ENCODE measurements around the gene SMOC2.

SMOC2 gene

GRCh38 chr6:168442646-168443045, 1.7 kb downstream of the SMOC2 start:
- DNase-seq (ENCODE audit: low read depth in 2 of 2) = no peak

DNA sequence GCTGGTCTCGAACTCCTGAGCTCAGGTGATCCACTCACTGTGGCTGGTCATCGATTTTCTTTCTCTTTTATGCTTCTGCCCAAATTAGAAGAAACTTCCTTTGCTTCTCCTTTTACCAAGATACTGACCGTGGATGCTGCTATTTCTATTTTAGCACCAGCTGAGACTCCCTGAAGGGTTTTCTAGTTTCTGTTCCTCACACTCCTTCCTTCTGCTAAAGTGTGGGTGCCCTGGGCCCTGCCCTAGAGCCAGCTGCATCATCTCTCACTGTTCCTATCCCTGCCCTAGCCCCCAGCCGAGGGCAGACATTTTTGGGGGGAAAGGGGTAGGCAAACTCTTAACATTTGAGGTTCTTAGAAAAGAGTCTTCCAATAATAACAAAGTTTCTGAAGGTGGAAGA, 6.3 kb downstream of the SMOC2 start:
- no peak for DNase-seq (ENCODE audit: low read depth in 2 of 2)

GRCh38 chr6:168447700-168448099, 6.7 kb downstream of the SMOC2 start:
- DNase-seq (ENCODE audit: low read depth in 2 of 2) = no peak

DNA sequence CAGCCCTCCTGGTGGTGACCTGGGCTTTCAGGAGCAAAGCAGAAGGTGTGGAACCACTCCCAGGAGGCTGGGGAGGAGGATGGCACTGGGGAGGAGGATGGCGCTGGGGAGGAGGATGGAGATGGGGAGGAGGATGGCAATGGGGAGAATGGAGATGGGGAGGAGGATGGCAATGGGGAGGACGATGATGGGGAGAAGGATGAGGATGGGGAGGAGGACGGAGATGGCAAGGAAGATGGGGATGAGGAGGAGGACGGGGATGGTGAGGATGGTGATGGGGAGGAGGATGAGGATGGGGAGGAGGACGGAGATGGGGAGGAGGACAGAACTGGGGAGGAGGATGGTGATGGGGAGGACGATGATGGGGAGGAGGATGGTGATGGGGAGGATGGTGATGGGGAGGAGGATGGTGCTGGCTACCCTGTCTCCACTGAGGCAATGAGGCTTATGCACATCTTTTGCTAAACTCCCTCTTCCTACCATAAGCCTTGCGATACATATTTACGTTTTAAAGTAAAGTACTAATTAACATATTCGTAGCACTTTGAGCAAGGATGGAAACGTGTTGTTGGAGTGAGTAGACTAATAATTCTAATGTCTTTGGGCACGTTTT, 7.4 kb downstream of the SMOC2 start:
- DNase-seq (ENCODE audit: low read depth in 2 of 2) = no peak

DNA sequence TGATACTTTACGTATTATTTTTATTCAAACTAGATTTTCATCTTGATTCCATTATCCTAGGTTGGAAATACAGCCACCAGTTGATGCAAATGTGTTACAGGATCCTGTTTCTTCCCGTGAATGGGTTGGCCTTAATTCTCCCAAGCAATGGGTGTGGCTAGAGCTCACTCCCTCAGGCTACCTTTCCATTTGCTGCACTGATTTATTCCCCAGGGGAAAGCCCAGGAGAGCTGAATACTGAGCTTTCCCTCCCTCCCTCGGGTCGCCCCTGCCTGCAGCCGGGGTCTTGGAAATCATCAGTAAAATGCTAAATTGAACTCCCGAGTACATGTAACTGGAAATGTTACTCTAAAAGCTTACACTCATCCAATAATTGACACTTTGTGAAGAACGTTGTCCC, 9.9 kb downstream of the SMOC2 start:
- no peak for DNase-seq (ENCODE audit: low read depth in 2 of 2)

DNA sequence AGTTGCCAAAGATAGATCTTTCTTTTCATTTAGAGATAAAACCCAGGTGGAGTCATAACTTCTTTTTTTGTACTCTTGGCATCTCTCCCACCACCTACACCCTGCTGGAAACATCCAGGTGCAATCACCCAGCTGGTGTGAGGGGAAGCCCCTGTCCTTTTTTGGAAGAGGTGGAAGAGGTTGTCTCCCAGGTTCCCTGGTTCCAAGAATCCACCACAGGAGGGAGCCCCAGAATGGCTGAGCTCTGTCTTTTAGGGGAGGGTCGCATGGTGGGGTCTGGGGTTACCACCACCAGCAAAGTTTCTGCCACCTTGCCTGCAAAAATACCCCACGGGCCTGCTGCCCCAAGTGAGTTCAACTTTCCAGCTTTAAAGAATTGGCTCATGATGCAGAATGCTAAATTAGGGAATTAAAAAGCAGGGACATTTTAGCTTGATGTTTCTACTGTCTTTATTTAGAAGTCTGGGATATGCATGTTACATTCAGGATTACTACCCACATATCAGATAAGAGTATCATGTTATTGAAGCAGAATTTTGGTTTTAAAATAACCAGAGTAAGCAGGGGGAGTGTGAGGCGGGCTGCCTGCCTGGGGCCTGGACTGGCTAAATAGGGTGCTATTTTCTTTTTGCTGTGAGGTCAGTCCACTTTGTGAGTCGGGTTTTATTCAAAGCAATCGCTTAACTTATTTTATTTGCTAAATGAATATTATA, 11.0 kb downstream of the SMOC2 start:
- DNase-seq (ENCODE audit: low read depth in 2 of 2) = no peak

- no peak for DNase-seq (ENCODE audit: low read depth in 2 of 2)
Measured at GRCh38 chr6:168452685-168453377, 11.8 kb downstream of the SMOC2 start.

DNA sequence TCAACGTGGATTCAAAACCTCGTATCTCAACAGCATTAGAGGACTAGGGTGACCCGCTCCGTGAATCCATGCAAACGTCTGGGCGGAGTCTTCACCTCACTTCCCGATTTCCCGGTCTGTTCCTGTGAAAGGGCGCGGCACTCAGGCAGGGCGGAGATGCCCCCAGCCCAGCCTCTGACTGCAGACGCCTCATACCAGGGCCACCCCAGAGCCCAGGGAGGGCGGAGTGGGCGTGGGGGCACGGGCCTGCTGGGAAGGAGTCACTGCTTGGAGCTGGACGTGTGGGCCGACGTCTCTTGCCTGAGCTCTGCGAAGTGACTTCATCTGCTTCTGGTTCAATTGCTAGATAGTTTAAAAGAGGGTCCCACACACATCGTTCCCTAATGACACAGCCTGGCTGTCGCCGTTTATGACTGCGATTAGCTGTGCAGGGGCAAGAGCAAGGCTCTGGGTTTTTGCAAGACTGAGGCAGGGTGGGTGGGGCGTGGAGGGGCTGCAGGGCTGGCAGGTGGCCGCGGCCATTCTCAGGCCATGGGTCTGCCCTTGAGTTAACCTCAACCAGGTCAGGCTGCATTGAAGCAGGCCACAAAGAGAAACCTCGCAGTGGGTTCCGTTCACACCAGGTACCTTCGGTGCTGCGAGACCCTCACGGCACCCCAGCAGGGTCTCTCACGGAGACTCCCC, 15.0 kb downstream of the SMOC2 start:
- DNase-seq (ENCODE audit: low read depth in 2 of 2) = no peak

DNA sequence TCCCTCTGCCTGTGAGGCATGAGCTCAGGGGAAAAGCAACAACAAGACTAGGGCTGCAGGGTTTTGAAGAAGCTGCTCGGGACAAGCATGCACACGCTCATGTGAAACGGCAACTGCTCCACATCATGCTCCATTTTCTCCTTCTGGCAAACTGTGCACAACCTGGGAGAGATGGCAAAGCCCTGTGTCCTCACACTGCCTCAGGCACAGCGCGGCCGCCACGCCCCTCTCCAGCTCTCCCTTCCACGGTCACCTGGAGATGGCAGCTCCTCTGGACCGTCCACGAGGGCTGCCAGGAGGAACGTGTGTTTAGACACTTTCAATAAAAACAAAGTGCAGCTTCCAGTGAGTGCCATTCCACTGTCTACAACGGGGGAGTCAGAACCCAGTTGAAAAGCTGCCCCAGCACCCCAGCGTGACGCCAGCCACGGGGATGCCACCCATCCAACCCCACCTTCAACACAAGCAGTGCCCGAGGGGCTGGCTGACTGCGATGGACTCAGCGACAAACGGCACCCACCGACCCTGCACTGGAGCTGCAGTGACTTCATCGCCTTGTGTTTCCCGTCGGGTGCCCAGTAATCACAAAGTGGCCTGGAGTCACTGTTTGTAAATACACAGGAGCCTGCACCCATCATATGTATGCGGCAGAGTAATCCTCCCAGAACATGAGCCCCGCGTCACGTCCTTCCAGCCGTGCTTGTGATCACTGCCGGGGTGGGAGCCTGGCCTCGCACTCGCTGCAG, 16.1 kb downstream of the SMOC2 start:
- DNase-seq (ENCODE audit: low read depth in 2 of 2) = no peak

- DNase-seq (ENCODE audit: low read depth in 2 of 2) = no peak
Measured at GRCh38 chr6:168457653-168457934, 16.6 kb downstream of the SMOC2 start.

GRCh38 chr6:168458101-168458500, 17.1 kb downstream of the SMOC2 start:
- DNase-seq (ENCODE audit: low read depth in 2 of 2) = no peak

- DNase-seq (ENCODE audit: low read depth in 2 of 2) = no peak
Measured at GRCh38 chr6:168459572-168459971, 18.6 kb downstream of the SMOC2 start.

GRCh38 chr6:168462289-168462853, 21.4 kb downstream of the SMOC2 start:
- no peak for DNase-seq (ENCODE audit: low read depth in 2 of 2)

DNA sequence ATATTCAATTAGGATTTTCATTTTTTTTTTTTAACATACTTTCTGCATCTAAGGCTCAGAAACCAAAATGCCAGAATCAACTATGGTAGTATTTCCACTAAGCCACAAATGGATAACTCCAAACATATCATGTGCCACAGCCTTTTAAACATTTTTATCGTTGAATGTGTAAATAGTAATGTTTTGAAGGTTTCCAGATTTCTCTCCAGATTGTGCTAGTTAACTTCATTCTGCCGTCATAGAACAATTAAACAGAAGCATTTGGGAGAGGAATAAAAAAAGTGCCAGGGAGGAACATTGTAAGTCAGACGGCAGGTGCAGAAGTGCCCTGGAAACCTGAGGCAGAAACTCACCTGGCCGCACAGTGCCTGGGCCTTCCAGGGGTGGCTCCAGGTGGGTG, 23.6 kb downstream of the SMOC2 start:
- DNase-seq (ENCODE audit: low read depth in 2 of 2) = no peak

- DNase-seq (ENCODE audit: low read depth in 2 of 2) = no peak
Measured at GRCh38 chr6:168468045-168468444, 27.1 kb downstream of the SMOC2 start.

DNA sequence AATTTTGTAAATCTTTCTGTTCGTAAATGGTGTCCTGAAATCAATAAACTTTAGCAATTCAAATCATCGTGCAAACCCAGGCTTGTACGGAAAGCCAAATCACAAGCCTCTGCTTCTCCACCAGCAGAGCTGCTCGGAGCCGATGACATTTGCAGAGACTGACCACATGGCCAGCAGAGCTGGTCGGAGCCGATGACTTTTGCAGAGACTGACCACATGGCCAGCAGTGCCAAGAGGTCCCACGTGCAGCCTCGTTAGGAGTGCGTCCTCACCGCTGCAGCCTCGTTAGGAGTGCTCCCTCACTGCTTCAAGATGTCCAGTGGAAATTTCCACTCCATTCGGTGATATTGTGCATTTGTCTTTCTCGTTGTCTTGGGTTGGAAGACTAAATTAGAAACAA, 28.5 kb downstream of the SMOC2 start:
- no peak for DNase-seq (ENCODE audit: low read depth in 2 of 2)

- no peak for DNase-seq (ENCODE audit: low read depth in 2 of 2)
Measured at GRCh38 chr6:168469926-168470325, 28.9 kb downstream of the SMOC2 start.

DNA sequence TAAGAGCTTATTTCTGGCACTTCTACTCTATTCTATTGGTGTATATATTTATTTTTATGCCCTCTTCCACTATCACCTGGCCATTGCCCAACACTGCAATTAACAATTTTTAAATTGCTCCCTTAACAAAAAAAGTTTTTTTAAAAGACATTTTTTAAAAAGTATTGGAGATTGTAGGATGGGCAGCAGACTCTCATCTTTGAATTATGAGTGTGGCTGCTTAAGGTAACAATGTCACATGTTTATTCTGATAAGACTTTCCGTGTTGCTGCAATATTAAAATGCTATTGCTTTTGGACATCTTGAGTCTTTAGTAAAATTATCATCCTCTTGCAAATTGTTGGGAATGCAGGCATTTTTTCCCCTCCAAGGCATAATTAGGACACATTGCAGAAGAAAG, 31.4 kb downstream of the SMOC2 start:
- DNase-seq (ENCODE audit: low read depth in 2 of 2) = no peak

DNA sequence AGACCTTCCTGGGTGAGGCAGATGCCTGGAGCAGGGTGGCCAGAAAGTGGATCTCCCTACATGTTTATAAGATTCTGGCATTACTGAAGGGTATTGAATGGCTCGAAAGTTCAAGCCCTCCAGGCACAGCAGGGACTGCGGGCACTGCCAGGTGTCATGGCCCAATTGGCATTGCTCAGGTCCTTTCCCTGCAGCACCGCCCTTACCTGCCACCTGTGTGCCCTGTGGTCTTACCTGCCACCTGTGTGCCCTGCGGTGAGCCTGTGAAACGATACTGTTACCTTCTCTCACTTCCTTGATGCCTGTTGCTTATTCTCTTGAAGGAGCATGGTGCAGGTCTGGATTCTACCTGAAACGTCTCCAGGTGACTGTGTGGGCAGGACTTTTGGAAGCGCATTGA, 32.2 kb downstream of the SMOC2 start:
- no peak for DNase-seq (ENCODE audit: low read depth in 2 of 2)

DNA sequence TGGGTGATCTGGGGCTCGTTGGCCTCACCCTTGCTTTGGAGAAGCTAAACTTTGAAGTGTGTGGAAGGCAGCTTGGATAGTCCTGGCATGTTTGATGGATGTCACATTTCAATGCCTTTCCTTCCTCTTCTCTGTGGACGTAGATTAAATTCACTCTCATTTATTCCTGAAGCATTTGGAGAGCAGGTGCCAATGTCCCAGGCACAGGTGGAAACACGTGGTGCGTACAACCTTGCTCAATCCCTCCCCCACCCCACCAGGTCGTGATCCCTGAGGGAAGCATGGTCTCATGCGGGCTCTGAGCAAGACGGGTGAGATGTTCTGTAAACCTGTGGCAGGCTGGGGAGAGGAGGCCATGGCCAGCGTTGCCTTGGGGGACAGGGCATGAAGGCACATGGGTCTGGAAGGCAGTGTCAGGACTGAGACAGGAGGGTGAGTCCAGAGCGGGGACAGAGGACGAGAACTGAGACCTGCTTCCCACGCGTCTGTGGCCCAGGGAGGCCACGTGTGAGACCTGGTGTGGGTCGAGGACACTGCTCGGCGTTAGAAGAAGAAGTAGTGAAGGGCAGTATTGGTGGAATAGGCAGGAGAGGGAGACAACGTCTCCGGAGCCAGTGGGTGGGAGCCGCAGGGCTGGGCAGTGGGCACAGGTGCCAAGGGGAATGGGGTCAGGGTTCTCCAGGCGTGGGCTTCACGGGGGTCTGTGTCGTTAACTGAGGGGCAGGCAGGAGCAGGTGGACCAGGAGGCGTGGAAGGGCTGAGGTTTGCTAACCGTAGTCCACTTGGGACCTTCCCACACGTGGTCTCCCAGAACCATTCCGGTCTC, 34.4 kb downstream of the SMOC2 start:
- no peak for DNase-seq (ENCODE audit: low read depth in 2 of 2)

DNA sequence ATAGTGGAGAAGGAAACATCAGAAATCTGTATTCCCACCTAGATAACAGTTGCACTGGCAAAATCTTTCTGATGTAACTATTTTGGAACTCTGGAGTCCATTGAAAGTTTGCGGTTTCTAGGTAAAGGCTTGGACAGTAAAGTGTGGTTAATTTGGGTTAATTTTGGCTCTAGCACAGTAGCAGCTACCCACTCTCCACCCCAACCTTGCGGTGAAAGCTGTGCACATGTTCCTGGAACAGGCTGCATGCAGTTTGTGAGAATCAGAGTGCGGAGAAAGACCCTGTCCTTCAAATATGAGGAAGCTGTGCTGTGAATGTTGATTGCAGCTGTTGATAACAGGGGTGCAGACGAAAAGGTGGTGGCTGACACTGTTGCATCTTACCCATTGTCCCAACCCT, 38.4 kb downstream of the SMOC2 start:
- no peak for DNase-seq (ENCODE audit: low read depth in 2 of 2)

Measured in stimulated activated CD8-positive, alpha-beta memory T cell treated with anti-CD3 and anti-CD28 coated beads, Interleukin-2, amount 100 ng/mL, for 48 hours (primary cell).